ENCODE measurements around the gene C16orf92. TPM values are rescaled to one million over a fixed set of nuclear protein-coding genes. Genes with fewer than 3 reads are reported as not detected.

C16orf92 gene
- total and polyA plus RNA-seq, 2 of the 8 experiments (the other 6 are each of a cell fraction or from before 2014, with no cell fraction given), result not detected

- no peak for TF ChIP-seq CHD7 (IDR thresholded peaks at IDR 0.05; ENCODE audit: insufficient replicate concordance, low read length)
- no peak for TF ChIP-seq ATF3 (IDR thresholded peaks at IDR 0.05; ENCODE audit: insufficient read depth, low read depth, low read length)
- no peak for TF ChIP-seq CHD2 (IDR thresholded peaks at IDR 0.05; ENCODE audit: low read length)
- no peak for TF ChIP-seq SIX5 (IDR thresholded peaks at IDR 0.05; ENCODE audit: low read depth, low read length)
- TF ChIP-seq SP2 (IDR thresholded peaks at IDR 0.05; ENCODE audit: low read length), result no peak
- no peak for TF ChIP-seq FOSL1 (IDR thresholded peaks at IDR 0.05; ENCODE audit: insufficient read depth, low read depth, low read length)
Observed at GRCh38 chr16:29977063-29977825, 45.8 kb upstream of the C16orf92 start (continued).

Measured in H1 (cell line).